GM23248 (cell line): ENCODE measurements around the gene KLHDC8A. TPM values are rescaled to one million over a fixed set of nuclear protein-coding genes. Genes with fewer than 3 reads are reported as not detected.
"Not testable (repeated sequence)": the region's sequence is repeated elsewhere in the genome, so short reads cannot be mapped to it uniquely, and the experiment has no call there.

Experiments used
- DNase-seq: peaks from one replicate; pipeline ENCODE4 v3.0.0-alpha.2; 2015
- H2AFZ ChIP-seq: fragments of 200-600 bp; sonication (generic); 2 replicates; pipeline ENCODE4 v1.6.1; 2016; ENCODE audit warnings: antibody characterized with exemption
- H3F3A ChIP-seq: fragments of 200-600 bp; sonication (generic); 2 replicates; pipeline ENCODE4 v1.6.1; 2016; ENCODE audit warnings: mild to moderate bottlenecking, antibody characterized with exemption, mixed run types; ENCODE audit not compliant: insufficient read depth
- H3K27ac ChIP-seq: fragments of 200-600 bp; sonication (generic); 2 replicates; pipeline ENCODE4 v1.5.1; 2016; ENCODE audit warnings: mild to moderate bottlenecking
- H3K27me3 ChIP-seq: fragments of 200-600 bp; sonication (generic); replicated peaks from 2 replicates; pipeline ENCODE4 v1.6.1; 2016; ENCODE audit warnings: mild to moderate bottlenecking; ENCODE audit not compliant: insufficient read depth
- H3K36me3 ChIP-seq: fragments of 200-600 bp; sonication (generic); 2 replicates; pipeline ENCODE4 v1.6.1; 2016; ENCODE audit warnings: low read depth, mild to moderate bottlenecking
- H3K4me1 ChIP-seq: fragments of 200-600 bp; sonication (generic); 2 replicates; pipeline ENCODE4 v1.6.1; 2016; ENCODE audit warnings: mild to moderate bottlenecking; ENCODE audit not compliant: insufficient read depth
- H3K4me2 ChIP-seq: fragments of 200-600 bp; sonication (generic); one replicate; pipeline ENCODE4 v1.6.1; 2016; ENCODE audit warnings: mild to moderate bottlenecking; ENCODE audit not compliant: unreplicated experiment
- H3K4me3 ChIP-seq: fragments of 200-600 bp; sonication (generic); 2 replicates; pipeline ENCODE4 v1.5.1; 2016; ENCODE audit warnings: mild to moderate bottlenecking
- H3K79me2 ChIP-seq: fragments of 200-600 bp; sonication (generic); 2 replicates; pipeline ENCODE4 v1.6.1; 2016; ENCODE audit warnings: mild to moderate bottlenecking; ENCODE audit not compliant: insufficient read depth
- H3K9ac ChIP-seq: fragments of 200-600 bp; sonication (generic); 2 replicates; pipeline ENCODE4 v1.6.1; 2016; ENCODE audit warnings: mild to moderate bottlenecking
- H3K9me2 ChIP-seq: fragments of 200-600 bp; sonication (generic); 2 replicates; pipeline ENCODE4 v1.6.1; 2016; ENCODE audit warnings: mixed run types, mild to moderate bottlenecking, moderate library complexity; ENCODE audit not compliant: insufficient read depth
- H3K9me3 ChIP-seq: fragments of 200-600 bp; sonication (generic); one replicate; pipeline ENCODE4 v1.6.1; 2017; ENCODE audit warnings: low read depth
- H4K20me1 ChIP-seq: fragments of 200-600 bp; sonication (generic); 2 replicates; pipeline ENCODE4 v1.6.0; 2016; ENCODE audit not compliant: insufficient read depth
- EZH2 ChIP-seq: fragments of 200-600 bp; sonication (generic); IDR thresholded peaks from 2 replicates; pipeline ENCODE4 v1.6.1; 2018; ENCODE audit warnings: antibody characterized with exemption, mild to moderate bottlenecking; ENCODE audit not compliant: insufficient read depth, poor library complexity, severe bottlenecking
- EZH2phosphoT487 ChIP-seq: fragments of 200-600 bp; sonication (generic); IDR thresholded peaks from 2 replicates; pipeline ENCODE4 v1.6.1; 2018; ENCODE audit warnings: antibody characterized with exemption, moderate library complexity, mild to moderate bottlenecking, low read depth; ENCODE audit not compliant: insufficient read depth
- WGBS, 2 experiments: methylation state at CpG; one replicate each; pipeline ENCODE4 v1.1.6; 2015 to 2017; ENCODE audit warnings: low lambda C conversion rate in 2 of 2, low coverage in 1 of 2; ENCODE audit errors: missing lambda C conversion rate in 2 of 2; 5-methylcytosine and 5-hydroxymethylcytosine counted together
- in situ Hi-C: fragments of 300-500 bp; cut with MboI; formaldehyde crosslinking; loops from 2 replicates; pipeline ENCODE4 v1.15.0; 2020
- polyA plus RNA-seq: library from polyadenylated mRNA; unstranded; fragments of >200 nt; fragmentation: Nextera tagmentation; extraction: Ambion mirVana; gene quantifications from 2 replicates; pipeline ENCODE4 v1.2.1, GENCODE V29; 2016
- total RNA-seq: library from RNA; depleted of rRNA; stranded (reverse); fragments of >200 nt; shearing (Covaris generic); gene quantifications from 2 replicates; pipeline ENCODE4 v1.2.3, GENCODE V29; 2014; rRNA removed

KLHDC8A gene
- total RNA-seq (not detected in 2 replicates), polyA plus RNA-seq (0.08 TPM in 1 of 2 replicates, not detected in the other)

- H3K9me2 ChIP-seq, result no peaks in the 10 kb centered on the region
- peak; percentile 35 for DNase-seq
- peaks cover 37% of the 10 kb centered on the region for H3K27me3 ChIP-seq
- H3K9me3 ChIP-seq, result no peaks in the 10 kb centered on the region
- no peaks in the 10 kb centered on the region for H3K79me2 ChIP-seq
- no peaks in the 10 kb centered on the region for H4K20me1 ChIP-seq
- H2AFZ ChIP-seq, result no peak within 1 kb of the TSS
- no peak within 1 kb of the TSS for H3K9ac ChIP-seq
- no peak for TF ChIP-seq EZH2phosphoT487
- TF ChIP-seq EZH2, result no peak
- no peak within 1 kb of the TSS for H3K4me2 ChIP-seq
- no peaks in the 10 kb centered on the region for H3K36me3 ChIP-seq
- no peaks in the 10 kb centered on the region for H3F3A ChIP-seq
- WGBS, 2 experiments, result 26 to 32% methylated on average over 19 of the region's 20 CpGs
- H3K27ac ChIP-seq, result no peak within 1 kb of the TSS
- H3K4me3 ChIP-seq, result no peak within 1 kb of the TSS
- in situ Hi-C loops, result loop anchor here (10.0 kb wide), 1 partner anchor 128 kb away; no protein-coding TSS in a partner anchor
- H3K4me1 ChIP-seq, result peaks cover 4% of the 10 kb centered on the region; the same call in 1 of the 2 replicates
Measured at GRCh38 chr1:205356440-205357139, at the start of gene KLHDC8A. TSS of gene KLHDC8A (minus strand) at chr1:205356922. CDS start at chr1:205343604, 13,318 bp downstream.

GRCh38 chr1:205406252-205406651, 49.5 kb upstream of the KLHDC8A start:
- H3K9me2 ChIP-seq, H3F3A ChIP-seq, H3K36me3 ChIP-seq, H3K9me3 ChIP-seq, H2AFZ ChIP-seq, H3K27ac ChIP-seq, H3K79me2 ChIP-seq, in situ Hi-C loops, H3K9ac ChIP-seq, H3K4me3 ChIP-seq, H4K20me1 ChIP-seq, H3K4me2 ChIP-seq, H3K4me1 ChIP-seq, DNase-seq: not testable (repeated sequence)
- peaks cover 22% of the 10 kb centered on the region for H3K27me3 ChIP-seq
- 75 to 84% methylated on average over 9 to 12 of the region's 12 CpGs for WGBS, 2 experiments

- in situ Hi-C loops, H3K27ac ChIP-seq, H3K4me1 ChIP-seq, H3K4me2 ChIP-seq, H3K79me2 ChIP-seq, H3K9me2 ChIP-seq, H4K20me1 ChIP-seq, H3F3A ChIP-seq, H3K4me3 ChIP-seq, H3K36me3 ChIP-seq, H3K9ac ChIP-seq, DNase-seq, H3K9me3 ChIP-seq, H2AFZ ChIP-seq: not testable (repeated sequence)
- WGBS, 2 experiments, result 55 to 63% methylated on average over 2 to 3 of the region's 3 CpGs
- H3K27me3 ChIP-seq, result peaks cover 17% of the 10 kb centered on the region
Measured at GRCh38 chr1:205404484-205404883, 47.8 kb upstream of the KLHDC8A start.

GRCh38 chr1:205398586-205398985, 41.9 kb upstream of the KLHDC8A start:
- in situ Hi-C loops, result no loop called here
- no peak overlapping the region for H3K4me2 ChIP-seq
- no peak overlapping the region for H3K27ac ChIP-seq
- H3K36me3 ChIP-seq, result no peaks in the 10 kb centered on the region
- 67 to 72% methylated on average over 4 of the region's 4 CpGs for WGBS, 2 experiments
- H3K9me2 ChIP-seq, result no peaks in the 10 kb centered on the region
- H3K79me2 ChIP-seq, result no peaks in the 10 kb centered on the region
- H3K9ac ChIP-seq, result no peak overlapping the region
- H3K4me3 ChIP-seq, result no peak overlapping the region
- DNase-seq, result no peak
- H2AFZ ChIP-seq, result no peak overlapping the region
- H3K4me1 ChIP-seq, result no peaks in the 10 kb centered on the region
- peaks cover 28% of the 10 kb centered on the region for H3K27me3 ChIP-seq
- H3F3A ChIP-seq, result no peaks in the 10 kb centered on the region
- no peaks in the 10 kb centered on the region for H4K20me1 ChIP-seq
- no peaks in the 10 kb centered on the region for H3K9me3 ChIP-seq
- TF ChIP-seq EZH2phosphoT487 (no peak), EZH2 (no peak)
